ENCODE data around the gene ANKS3.

DNA sequence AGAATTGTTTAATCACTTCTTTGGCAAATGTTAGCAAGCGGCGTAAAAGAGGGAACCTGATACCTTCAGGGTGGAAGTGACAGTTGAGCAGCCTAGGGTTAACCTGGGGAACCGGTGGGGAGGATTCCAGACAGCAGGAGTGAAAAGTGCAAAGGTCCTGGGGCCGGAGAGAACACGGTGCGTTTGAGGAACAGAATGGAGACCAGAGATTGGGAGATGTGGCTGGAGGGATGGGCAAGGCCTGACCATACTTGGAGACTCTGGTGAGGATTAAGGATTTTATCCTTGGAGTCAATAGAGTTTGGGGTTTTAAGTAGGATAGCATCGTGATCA lies 35.2 kb upstream of the ANKS3 start:
- TF ChIP-seq EP300 (IDR thresholded peaks at IDR 0.05) (no peak), CTCF (IDR thresholded peaks at IDR 0.05) (no peak), POLR2A (IDR thresholded peaks at IDR 0.05) (no peak)
